Measurements from ENCODE around the gene ATP6V0A4.
"Not testable (repeated sequence)": the region's sequence is repeated elsewhere in the genome, so short reads cannot be mapped to it uniquely, and the experiment has no call there.

The ATP6V0A4 gene

DNA sequence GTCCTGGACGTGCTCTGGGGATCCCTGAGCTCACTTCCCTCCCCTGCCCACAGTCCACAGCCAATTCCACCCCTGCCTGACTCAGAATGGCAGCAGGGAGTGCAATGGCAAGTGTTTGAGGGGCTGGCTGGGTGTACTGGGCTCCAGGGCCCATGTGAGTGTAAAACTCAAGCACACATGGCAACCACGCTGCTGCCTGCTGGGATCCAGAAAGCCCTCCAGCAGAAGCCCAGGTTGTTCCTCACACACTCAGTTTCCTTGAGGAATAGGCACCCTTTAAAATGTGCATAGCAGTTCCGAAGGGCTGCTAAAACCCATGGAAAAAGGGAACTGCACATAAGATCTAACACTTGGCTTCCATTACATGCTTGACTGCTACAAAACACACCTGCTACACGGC lies 11.3 kb upstream of the ATP6V0A4 start:
- no peak for DNase-seq (ENCODE audit: low read depth)
- TF ChIP-seq, protein P1, sequence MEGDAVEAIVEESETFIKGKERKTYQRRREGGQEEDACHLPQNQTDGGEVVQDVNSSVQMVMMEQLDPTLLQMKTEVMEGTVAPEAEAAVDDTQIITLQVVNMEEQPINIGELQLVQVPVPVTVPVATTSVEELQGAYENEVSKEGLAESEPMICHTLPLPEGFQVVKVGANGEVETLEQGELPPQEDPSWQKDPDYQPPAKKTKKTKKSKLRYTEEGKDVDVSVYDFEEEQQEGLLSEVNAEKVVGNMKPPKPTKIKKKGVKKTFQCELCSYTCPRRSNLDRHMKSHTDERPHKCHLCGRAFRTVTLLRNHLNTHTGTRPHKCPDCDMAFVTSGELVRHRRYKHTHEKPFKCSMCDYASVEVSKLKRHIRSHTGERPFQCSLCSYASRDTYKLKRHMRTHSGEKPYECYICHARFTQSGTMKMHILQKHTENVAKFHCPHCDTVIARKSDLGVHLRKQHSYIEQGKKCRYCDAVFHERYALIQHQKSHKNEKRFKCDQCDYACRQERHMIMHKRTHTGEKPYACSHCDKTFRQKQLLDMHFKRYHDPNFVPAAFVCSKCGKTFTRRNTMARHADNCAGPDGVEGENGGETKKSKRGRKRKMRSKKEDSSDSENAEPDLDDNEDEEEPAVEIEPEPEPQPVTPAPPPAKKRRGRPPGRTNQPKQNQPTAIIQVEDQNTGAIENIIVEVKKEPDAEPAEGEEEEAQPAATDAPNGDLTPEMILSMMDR (IDR thresholded peaks at IDR 0.05; ENCODE audit: insufficient read depth, low read depth, low read length, missing control alignments), result no peak
- H3K4me3 ChIP-seq (ENCODE audit: low read depth, low read length), result no peak overlapping the region

DNA sequence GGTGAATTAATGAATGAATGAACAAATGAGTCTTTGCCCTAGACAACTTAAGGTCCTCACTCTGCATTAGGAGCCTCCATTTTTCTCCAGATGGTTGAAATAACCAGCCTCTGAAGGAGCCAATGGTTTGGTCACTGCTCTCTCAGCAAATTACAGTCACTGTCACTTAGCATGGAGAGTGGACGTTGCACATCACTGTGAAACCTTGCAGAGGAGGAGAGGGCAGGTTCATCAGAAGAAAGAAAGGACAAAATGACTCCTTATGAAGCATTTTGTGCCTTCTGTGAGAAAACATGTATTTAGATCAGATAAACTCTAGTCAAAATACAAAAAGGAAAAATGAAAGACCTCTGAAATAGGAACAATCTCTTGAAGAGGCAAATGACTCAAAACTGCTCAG lies 6.6 kb upstream of the ATP6V0A4 start:
- TF ChIP-seq, protein P1 (IDR thresholded peaks at IDR 0.05; ENCODE audit: insufficient read depth, low read depth, low read length, missing control alignments), result no peak
- no peak overlapping the region for H3K4me3 ChIP-seq (ENCODE audit: low read depth, low read length)
- no peak for DNase-seq (ENCODE audit: low read depth)

DNA sequence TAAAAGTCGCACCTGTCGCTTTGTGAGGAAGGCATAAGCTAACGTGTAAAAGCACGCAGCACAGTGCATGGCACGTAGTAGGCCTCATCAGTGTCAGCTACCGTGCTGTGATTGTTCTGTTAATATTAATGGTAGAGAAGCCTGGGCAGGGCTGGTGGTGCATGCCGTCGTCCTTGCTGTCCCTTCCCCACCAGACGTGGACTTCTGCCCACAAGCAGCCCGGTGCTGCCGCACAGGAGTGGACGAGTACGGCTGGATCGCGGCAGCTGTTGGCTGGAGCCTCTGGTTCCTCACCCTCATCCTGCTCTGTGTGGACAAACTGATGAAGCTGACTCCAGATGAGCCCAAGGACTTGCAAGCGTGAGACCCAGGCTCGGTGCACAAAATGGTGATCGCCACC lies 4.7 kb upstream of the ATP6V0A4 start:
- no peak overlapping the region for H3K4me3 ChIP-seq (ENCODE audit: low read depth, low read length)
- TF ChIP-seq, protein P1 (IDR thresholded peaks at IDR 0.05; ENCODE audit: insufficient read depth, low read depth, low read length, missing control alignments), result no peak
- no peak for DNase-seq (ENCODE audit: low read depth)

DNA sequence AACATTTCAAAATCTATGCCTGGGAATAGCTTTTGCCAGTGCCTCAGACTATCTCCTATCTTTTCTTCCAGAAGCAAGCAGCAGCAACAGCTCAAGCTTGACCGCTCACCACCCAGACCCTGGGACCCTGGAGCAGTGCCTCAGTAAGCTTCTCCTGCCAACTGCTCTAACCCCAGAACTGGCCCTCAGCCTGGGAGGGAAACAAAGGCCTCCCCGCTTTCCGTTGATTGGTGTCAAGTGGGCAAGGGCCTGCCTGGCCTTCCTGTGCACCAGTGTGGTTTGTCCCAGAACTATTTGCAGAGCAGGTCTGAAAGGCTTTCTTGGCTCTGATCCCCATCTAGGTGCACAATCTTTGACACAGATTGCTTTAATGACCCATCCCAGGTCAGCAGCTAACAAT lies 3.3 kb upstream of the ATP6V0A4 start:
- no peak overlapping the region for H3K4me3 ChIP-seq (ENCODE audit: low read depth, low read length)
- TF ChIP-seq, protein P1 (IDR thresholded peaks at IDR 0.05; ENCODE audit: insufficient read depth, low read depth, low read length, missing control alignments), result no peak
- DNase-seq (ENCODE audit: low read depth), result no peak

DNA sequence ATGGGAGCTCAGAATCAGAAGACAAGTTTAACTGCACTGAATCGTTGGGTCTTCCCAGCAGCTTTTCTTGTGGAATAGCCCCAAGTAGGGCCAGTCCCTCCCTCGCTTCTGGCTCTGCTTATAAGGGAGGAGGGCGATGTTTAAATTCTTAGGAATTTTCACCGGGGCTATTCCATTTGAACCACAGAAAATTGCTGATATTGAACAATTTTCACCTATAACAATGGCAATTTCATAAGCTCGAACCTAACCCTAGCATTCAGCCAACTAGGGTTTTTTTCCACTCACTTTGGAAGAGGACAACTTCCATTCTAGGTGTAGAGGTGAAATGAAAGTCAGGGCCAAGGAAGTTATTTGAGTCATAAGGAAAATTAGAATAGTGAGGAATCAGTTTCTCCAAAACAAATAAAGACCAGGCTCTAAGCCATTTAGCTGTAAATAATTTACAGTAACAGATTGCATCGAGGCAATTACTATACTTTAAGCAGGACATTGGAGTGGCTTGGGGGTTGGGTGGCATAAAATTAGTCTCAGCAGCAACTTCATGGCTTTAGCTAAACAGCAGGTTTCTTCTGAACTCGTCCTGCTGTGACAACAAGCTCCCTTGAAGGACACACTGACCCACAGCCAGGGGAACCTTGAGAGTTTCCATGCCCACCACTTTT lies 1.5 kb upstream of the ATP6V0A4 start:
- DNase-seq (ENCODE audit: low read depth), result no peak
- no peak overlapping the region for H3K4me3 ChIP-seq (ENCODE audit: low read depth, low read length)
- TF ChIP-seq, protein P1 (IDR thresholded peaks at IDR 0.05; ENCODE audit: insufficient read depth, low read depth, low read length, missing control alignments), result no peak

DNA sequence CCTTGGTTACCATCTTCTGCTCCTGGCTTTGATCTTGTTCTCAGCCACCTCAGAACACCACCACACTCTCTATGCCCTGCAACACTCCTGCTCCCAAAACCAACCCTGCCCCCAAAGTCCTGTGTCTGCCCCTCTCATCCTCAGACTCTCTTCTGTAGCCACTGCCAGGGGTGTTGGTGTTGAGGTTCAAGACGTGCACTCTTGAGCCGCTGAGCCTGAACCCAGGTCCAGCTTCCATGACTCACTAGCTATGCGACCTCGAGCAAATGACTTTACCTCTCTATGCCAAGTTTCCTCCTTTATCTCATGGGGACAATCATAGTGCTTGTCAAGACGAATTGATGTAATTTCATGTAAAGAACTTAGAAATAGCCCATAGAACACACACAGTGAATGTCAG lies 840 bp upstream of the ATP6V0A4 start:
- TF ChIP-seq, protein P1 (IDR thresholded peaks at IDR 0.05; ENCODE audit: insufficient read depth, low read depth, low read length, missing control alignments), result no peak
- no peak overlapping the region for H3K4me3 ChIP-seq (ENCODE audit: low read depth, low read length)
- no peak for DNase-seq (ENCODE audit: low read depth)

DNA sequence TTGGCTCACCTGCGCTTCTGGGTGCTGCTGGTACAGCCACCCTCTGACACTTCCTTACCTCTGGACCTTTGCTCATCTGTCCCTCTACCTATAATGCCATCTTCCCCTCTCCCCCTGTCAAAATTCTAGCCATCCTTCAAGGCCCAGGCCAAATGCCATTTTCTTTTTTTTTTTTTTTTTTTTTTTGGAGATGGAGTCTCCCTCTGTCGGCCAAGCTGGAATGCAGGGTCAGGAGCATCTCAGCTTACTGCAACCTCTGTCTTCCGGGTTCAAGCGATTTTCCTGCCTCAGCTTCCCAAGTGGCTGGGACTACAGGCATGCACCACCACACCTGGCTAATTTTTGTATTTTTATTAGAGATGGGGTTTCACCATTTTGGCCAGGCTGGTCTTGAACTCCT lies 950 bp downstream of the ATP6V0A4 start:
- not testable (repeated sequence) for H3K4me3 ChIP-seq (ENCODE audit: low read depth, low read length); DNase-seq (ENCODE audit: low read depth)

All from GM12865 (cell line).